Measurements from ENCODE around the gene SNTN.

DNA sequence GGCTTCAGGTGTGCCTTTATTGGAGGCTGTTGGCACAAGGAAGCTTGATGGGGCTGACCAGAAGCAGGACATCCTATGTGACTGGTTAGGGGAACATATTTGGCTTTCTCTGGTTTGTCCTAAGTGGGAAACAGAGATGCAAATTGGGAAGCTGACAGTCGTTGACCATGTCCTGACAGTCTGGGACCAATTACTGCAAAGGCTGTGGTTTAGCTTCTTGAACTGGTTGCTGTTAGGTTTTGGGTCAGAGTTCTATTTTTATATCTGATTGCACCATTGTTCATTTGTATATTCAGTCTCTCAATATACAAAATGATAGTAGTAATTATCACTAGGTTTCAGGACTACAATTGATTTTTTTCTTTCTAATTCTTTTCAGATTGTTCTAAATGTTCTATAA is 36.8 kb downstream of the SNTN start:
- TF ChIP-seq, protein P1, sequence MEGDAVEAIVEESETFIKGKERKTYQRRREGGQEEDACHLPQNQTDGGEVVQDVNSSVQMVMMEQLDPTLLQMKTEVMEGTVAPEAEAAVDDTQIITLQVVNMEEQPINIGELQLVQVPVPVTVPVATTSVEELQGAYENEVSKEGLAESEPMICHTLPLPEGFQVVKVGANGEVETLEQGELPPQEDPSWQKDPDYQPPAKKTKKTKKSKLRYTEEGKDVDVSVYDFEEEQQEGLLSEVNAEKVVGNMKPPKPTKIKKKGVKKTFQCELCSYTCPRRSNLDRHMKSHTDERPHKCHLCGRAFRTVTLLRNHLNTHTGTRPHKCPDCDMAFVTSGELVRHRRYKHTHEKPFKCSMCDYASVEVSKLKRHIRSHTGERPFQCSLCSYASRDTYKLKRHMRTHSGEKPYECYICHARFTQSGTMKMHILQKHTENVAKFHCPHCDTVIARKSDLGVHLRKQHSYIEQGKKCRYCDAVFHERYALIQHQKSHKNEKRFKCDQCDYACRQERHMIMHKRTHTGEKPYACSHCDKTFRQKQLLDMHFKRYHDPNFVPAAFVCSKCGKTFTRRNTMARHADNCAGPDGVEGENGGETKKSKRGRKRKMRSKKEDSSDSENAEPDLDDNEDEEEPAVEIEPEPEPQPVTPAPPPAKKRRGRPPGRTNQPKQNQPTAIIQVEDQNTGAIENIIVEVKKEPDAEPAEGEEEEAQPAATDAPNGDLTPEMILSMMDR (conservative IDR thresholded peaks at IDR 0.05): no peak
- no peak for TF ChIP-seq ZFX (IDR thresholded peaks at IDR 0.05)

All from C4-2B (cell line).